ENCODE results near the gene DYSF. TPM values are rescaled to one million over a fixed set of nuclear protein-coding genes. Genes with fewer than 3 reads are reported as not detected.

DYSF gene
- polyA plus RNA-seq, 1 donor from 2014 or later = 0.34 TPM

DNA sequence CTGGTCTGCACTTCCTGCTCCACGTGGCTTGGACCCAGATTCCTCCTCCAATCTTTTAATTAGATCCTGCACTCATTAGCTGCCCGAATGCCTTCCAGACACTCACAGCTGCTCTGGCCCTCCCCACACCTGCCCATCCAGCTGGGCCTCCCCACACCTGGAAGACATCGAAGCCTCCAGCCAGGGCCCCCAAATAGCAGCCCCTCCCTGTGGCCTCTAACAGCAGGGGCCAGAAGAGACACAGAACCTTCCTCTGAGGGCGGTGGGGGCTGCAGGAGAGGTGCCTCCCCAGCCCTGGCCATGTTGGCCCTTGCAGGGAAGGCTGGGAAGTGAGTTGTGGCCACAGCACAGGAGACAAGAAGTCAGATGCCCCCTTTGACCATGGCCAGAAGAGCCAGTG lies 252.8 kb downstream of the DYSF start:
- no peak overlapping the region for H3K27ac Mint-ChIP-seq
- H3K27me3 Mint-ChIP-seq = peaks cover 4% of the 10 kb centered on the region
- H3K9me3 Mint-ChIP-seq = no peaks in the 10 kb centered on the region
- H3K36me3 Mint-ChIP-seq = peaks cover 1% of the 10 kb centered on the region
- no peak overlapping the region for H3K4me3 Mint-ChIP-seq
- no peaks in the 10 kb centered on the region for H3K4me1 Mint-ChIP-seq

DNA sequence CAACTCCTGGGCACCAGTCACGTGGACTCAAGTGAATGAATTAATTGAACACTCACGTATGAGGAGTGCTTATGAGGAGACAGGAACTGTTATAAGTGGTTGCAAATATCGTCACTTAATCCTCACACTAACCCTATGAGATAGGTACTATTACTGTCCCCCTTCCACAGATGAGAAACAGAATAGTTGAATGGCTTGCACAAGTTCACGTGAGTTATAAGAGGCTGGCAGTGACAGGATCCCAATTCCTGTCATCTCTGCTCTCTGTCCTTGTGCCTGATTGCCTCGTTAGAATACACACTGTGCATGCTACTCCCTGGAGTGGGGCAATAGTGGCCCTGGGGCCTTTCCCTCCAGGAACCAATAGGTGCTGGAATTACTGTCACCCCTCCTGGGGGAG lies 253.5 kb downstream of the DYSF start:
- Mint-ChIP-seq H3K4me3 (no peak overlapping the region), H3K27me3 (peaks cover 4% of the 10 kb centered on the region), H3K36me3 (no peaks in the 10 kb centered on the region), H3K4me1 (no peaks in the 10 kb centered on the region), H3K27ac (no peak overlapping the region), H3K9me3 (no peaks in the 10 kb centered on the region)

DNA sequence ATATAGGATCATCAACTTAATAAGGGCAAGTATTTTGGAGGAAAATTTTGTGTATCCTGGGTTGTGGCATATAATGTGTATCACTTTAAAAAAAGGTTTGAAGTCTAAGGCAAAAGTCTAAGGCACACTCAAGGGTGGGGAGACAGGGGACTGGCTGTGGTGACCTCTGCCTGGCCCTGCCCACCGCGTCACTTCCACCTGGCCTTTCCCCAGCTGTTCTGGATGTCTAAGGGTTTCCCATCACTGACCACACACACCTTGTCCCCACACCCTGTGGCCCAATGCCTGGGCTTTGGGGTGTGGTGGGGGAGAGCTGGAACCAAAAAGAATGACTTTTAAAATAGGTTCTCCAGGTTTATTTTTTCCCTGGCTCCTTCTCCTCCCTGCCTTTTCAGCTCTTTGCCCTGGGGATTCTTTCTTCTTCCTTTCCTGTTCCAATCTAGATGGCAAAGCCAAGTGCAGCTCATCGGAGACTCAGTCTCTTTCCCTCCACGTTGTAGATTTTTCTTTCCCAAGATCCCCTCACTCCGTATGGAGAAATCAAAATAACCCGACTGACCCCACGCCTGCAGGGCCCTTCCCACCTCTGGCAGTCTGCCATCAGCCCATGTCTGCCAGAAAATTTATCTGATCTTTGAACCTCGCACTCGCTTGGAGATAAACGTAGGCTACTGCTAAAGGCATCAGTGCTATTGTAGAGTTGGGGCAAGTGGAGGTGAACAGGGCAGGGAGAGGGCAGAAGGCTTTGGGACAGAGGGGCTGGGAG lies 257.2 kb downstream of the DYSF start:
- Mint-ChIP-seq H3K4me1 (no peaks in the 10 kb centered on the region), H3K27me3 (no peaks in the 10 kb centered on the region), H3K4me3 (no peak overlapping the region), H3K9me3 (no peaks in the 10 kb centered on the region), H3K36me3 (no peaks in the 10 kb centered on the region), H3K27ac (no peak overlapping the region)

DNA sequence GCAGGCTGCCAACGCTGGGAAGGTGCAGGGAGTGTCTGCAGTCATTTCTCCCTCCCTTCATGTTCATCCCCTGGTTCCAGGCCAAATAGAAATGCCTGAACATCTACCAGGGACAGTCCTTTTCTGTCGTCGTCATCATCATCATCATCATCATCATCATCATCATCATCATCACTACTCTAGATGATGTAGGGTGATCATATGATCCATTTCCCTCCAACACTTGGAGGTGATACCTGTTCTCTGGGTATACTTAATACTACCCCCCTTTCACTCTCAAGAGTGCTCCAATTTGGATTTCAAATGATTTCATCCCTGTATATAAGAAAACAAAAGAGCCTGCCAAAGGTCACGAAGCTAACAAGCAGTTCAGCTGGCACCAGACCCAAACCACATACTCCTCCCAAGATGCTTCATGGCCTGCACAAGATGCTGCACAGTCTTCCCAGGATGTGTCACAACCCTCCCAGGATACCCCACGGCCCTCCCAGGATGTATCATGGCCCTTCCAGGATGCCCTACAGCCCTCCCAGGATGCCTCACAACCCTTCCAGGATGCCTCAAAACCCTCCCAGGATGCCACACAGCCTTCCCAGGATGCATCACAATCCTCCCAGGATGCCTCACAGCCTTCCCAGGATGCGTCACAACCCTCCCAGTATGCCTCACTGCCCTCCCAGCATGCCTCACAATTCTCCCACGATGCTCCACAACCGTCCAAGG lies 257.9 kb downstream of the DYSF start:
- Mint-ChIP-seq H3K27ac (no peak overlapping the region), H3K4me3 (no peak overlapping the region), H3K36me3 (no peaks in the 10 kb centered on the region), H3K9me3 (no peaks in the 10 kb centered on the region), H3K27me3 (no peaks in the 10 kb centered on the region), H3K4me1 (no peaks in the 10 kb centered on the region)

DNA sequence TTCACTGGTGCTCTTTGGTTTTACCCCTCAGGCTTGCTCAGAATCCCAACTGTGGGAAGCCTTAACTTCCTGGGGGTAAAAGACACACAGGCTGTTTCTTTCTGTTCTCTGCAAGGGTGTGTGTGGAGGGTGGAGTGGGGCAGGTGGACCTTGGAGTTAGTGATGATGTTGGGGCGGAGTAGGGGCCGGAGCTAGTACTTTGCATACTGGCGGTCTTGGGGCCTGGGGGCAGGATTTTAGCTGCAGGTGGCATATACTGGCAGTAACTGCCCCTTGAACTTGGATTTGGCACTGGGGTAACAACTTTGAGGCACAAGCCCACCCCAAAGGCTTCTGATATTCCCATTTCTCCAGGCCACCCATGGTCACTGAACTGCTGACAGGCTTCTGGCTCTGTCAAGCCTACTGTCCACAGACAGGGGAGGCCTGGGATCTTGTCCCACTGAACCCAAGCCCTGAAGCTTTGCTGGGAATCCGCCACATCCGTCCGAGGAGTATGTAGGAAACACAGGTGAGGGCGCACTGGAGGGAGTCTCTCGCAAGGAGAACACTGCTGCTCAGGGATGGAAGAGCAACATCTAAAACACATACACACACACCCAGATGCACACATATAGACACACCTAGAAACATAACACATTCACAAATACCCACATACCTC lies 258.9 kb downstream of the DYSF start:
- Mint-ChIP-seq H3K4me1 (no peaks in the 10 kb centered on the region), H3K27me3 (no peaks in the 10 kb centered on the region), H3K27ac (no peak overlapping the region), H3K4me3 (no peak overlapping the region), H3K9me3 (no peaks in the 10 kb centered on the region), H3K36me3 (no peaks in the 10 kb centered on the region)

DNA sequence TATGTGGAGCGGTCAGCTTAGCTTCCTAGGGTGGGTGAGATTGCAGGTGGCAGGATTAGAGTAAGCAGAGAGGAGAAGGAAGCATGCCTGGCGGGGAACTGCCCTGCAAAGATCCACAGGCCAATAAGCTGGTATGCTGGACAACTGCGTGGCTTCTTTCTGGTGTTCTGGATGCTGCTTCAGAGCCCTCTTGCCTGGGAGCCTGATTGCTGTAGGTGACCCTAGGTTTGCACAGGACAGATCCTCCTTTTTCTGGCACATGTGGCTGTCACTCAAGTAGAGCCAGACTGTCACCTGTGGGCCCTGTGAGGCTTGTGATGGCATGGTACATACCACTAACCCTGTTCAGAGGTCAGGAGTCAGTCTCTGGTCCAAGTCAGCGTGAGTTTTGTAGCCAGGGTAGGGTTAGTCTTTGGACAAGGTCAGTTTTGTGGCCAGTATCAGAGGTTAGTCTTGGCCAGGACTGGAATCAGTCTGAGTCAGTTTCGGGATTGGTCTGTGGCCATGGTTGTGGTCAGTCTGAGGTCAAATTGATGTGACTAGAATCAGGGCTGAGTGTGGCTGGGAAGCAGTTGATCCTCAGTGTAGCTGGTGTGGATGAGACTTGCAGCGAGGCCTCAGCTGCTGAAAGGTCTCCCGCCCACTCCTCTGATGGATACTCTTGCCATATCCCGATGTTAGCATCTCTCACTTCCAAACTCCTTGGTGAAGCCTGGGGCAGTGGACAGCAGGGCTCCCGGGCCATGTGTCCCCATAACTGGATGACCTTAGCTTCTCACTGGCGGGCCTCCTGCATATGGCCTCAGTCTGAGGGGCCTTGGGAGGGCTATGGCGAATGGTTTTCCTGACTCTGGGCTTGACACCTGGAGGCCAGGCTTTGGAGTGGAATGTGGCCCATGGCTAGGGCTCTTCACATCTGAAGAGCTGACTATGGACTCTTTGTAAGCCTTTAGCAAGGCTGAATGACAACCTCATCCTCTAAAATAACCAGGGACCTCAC lies 260.5 kb downstream of the DYSF start:
- H3K4me1 Mint-ChIP-seq = no peaks in the 10 kb centered on the region
- H3K27me3 Mint-ChIP-seq = no peaks in the 10 kb centered on the region
- no peak overlapping the region for H3K27ac Mint-ChIP-seq
- peak overlapping the region in 1 of 4 donors; percentile 63 for H3K4me3 Mint-ChIP-seq
- H3K36me3 Mint-ChIP-seq = no peaks in the 10 kb centered on the region
- H3K9me3 Mint-ChIP-seq = no peaks in the 10 kb centered on the region

DNA sequence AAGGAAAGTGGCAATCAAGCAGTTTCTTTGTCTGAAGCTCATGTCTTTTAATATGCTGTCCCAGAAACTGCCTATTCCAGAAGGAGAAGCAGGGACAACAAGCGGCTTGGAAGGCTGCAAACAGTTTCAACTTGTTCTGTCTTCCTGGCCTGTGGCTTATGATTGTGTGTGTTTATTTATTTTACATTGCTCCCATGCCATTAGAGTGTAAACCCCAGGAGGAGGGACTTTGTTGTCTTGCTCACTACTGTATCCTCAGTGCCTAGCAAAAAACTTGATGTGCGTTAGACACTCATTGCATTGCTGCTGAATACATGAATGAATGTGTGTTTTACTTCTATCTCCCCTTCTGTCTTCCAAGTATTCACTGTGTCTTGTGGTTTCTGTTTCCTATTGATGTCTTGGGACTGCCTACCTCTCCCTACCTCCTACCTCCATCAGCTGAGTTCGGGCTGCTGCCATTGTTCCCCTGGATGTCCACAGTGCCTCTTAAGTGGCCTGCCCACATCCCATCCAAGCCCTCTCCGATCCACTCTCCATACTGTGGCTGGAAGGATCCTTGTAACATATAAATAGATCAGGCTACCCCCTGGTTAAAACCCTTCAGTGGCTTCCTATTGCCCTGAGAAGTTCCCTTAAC lies 261.4 kb downstream of the DYSF start:
- Mint-ChIP-seq H3K27me3 (peaks cover 5% of the 10 kb centered on the region), H3K27ac (no peak overlapping the region), H3K4me1 (no peaks in the 10 kb centered on the region), H3K36me3 (no peaks in the 10 kb centered on the region), H3K4me3 (no peak overlapping the region), H3K9me3 (no peaks in the 10 kb centered on the region)

DNA sequence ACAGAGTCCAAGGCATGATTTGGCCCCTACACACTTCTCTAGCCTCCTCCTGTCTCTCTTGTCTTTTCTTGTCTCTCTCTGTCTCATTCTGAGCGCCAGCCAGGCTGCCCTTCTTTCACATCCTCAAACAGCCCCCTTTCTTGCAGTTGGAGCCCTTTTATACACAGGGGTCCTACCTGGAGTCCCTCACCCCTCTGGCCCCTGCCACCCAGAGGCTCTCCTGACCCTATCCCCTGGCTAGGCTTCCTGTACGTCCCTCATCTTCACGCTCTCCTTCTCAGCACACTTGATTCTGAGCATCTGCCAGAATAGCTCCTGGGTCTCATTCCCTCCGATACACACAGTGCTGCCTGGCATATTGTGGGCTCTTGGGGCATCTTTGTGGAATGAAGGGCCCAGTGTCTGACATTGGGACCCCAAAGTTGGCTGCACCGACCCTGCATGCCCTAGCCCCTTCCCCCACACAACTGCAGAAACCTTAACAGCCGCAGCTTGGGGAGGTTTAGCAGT lies 261.9 kb downstream of the DYSF start:
- peaks cover 5% of the 10 kb centered on the region for H3K27me3 Mint-ChIP-seq
- H3K4me3 Mint-ChIP-seq = no peak overlapping the region

DNA sequence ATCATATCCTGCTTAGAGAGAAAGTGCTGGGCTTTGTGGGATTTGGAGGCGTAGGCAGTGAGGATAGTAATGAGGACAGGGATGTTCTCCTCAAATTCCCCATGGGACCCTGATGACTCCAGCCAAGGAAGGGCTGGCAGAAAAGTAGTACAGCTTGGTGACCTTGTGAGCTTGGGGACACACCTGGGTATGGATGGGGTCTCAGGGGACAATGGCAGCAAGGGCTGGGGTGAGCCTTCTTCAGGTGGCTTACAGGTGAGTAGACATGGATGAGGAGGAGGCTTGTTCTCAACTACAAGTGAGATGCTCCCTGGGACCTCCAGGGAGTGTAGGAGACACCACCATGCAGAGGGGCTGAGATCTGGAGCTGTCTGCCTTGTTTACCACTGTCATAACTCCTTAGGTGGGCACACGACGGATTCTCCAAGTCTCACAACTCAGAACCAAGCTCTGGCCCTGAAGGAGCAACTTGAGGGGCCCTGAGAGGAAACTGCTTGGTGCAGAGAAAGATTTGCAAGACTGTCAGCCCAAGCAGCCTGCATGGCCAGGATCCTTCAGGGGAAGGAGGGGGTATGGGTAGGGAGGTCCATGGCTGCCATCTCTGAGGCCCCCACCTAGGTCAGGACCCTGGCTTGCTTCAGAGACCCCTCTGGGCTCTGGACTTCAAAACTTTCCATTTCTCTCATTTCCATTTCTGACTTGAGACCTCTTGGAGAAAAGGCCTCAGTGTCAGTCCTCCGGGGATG lies 262.8 kb downstream of the DYSF start:
- Mint-ChIP-seq H3K9me3 (no peaks in the 10 kb centered on the region), H3K27ac (no peak overlapping the region), H3K4me3 (no peak overlapping the region), H3K36me3 (no peaks in the 10 kb centered on the region), H3K4me1 (no peaks in the 10 kb centered on the region), H3K27me3 (peaks cover 5% of the 10 kb centered on the region)

More for the DNA sequence above, 261.9 kb downstream of the DYSF start:
- no peaks in the 10 kb centered on the region for H3K4me1 Mint-ChIP-seq
- H3K27ac Mint-ChIP-seq = no peak overlapping the region
- no peaks in the 10 kb centered on the region for H3K9me3 Mint-ChIP-seq
- no peaks in the 10 kb centered on the region for H3K36me3 Mint-ChIP-seq

DNA sequence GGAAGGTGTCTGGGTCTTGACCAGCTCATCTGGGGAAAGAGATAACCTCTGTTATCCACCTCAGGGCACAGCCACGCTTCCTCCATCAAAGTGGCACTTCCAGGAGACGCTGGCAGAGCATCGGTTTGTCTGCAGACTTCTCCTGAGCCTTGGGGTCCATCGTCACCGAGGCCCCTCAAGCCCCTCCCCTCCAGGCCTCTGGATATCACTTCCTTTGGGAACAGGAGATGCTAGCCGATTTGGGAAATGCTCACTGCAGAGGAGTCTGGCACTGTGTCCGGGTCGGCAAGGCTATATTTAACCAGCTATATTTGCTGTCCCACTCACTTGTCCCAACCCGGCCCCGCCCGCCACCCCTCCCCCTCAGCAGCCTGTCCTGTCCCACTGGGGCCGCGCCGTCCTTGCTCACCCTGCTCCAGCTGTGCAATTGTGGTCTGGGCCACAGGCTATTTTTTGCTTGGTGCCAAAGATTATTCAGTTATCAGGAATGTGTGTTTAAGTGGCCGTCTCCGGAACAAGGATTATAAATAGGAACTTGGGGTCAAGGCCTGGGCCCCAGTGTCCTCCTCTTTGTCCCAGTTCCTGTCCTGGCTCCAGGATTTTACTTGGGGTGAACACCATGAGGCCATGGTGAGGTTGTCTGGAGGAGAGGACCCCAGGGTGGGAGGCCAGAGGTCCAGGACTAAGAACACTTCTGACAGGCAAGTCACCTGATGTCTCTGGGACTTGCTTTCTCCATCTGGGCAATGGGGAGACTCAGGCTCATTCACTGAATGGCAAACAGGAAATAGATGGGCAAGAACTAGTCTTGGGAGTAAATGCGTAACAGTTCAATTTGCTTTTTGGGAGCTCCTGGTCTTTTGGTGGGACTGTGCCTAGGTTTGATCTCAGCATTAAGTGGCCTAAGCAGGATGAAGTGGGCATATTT lies 263.6 kb downstream of the DYSF start:
- H3K36me3 Mint-ChIP-seq = no peaks in the 10 kb centered on the region
- H3K9me3 Mint-ChIP-seq = no peaks in the 10 kb centered on the region
- H3K4me3 Mint-ChIP-seq = no peak overlapping the region
- H3K27me3 Mint-ChIP-seq = peaks cover 5% of the 10 kb centered on the region
- no peak overlapping the region for H3K27ac Mint-ChIP-seq
- no peaks in the 10 kb centered on the region for H3K4me1 Mint-ChIP-seq

DNA sequence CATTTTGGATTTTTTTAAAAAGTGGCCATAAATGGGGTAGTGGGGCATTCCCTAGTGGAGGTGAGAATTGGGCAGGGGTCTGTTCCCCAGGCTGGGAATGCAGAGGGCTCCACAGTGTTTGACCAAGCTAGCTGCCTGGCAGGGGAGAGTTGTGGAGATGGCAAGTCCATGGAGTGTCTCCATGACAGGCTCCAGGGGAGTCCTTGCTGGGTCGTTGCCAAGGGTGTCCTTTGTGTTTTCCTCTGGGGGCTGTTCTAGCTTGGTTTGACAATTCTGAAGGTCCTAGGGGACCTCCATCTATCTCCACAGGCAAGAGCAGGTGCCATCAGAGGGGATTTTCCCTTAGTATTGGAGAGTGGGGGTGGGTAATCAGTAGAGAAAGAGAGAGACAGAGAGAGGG lies 265.3 kb downstream of the DYSF start:
- Mint-ChIP-seq H3K4me1 (peaks cover 0 to 1% (median 0%) of the 10 kb centered on the region in 3 donors), H3K36me3 (peaks cover 3% of the 10 kb centered on the region), H3K9me3 (no peaks in the 10 kb centered on the region), H3K27ac (no peak overlapping the region), H3K27me3 (peaks cover 5% of the 10 kb centered on the region), H3K4me3 (no peak overlapping the region)

DNA sequence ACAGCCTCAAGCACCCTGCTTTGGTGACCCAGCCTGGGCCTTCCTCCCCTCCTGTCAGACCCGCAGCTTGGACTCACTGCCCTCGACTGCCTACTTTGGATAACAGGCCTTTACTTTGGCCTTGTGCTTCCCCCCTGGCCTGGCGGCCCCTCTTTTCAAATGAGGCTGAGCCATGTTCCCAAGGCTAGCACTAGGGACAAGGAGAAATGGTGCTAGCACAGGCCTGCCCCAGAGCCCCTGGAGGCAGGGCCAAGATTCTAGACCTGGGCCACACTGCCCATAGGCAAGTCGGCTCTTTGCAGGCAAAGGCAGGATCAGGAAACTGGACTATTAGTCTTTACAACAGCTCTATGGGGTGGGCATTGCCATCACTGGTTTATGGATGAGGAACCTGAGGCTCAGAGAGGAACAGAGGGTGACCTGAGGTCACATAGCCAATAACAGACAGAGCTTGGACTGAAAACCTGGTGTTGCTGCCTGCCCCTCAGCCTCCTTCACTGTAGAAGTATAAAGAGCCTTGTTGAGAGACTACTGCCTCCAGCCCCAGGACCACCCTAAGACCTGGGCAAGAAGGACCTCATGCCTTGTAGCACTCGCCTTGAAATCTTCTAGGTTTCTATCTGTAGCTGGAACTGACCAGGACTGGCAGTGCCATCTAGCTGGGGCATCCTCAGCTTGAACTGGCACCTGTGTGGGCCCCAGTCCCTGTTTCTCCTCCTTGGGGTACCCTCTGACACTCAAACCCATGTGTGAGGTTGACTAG lies 266.3 kb downstream of the DYSF start:
- H3K27ac Mint-ChIP-seq = no peak overlapping the region
- H3K4me3 Mint-ChIP-seq = no peak overlapping the region
- H3K4me1 Mint-ChIP-seq = peaks cover 0 to 1% (median 0%) of the 10 kb centered on the region in 3 donors
- H3K9me3 Mint-ChIP-seq = no peaks in the 10 kb centered on the region
- peaks cover 3% of the 10 kb centered on the region for H3K36me3 Mint-ChIP-seq
- peaks cover 5% of the 10 kb centered on the region for H3K27me3 Mint-ChIP-seq
